ENCODE data around the gene PRRT1. TPM values are rescaled to one million over a fixed set of nuclear protein-coding genes. Genes with fewer than 3 reads are reported as not detected.
"Not testable (repeated sequence)": the region's sequence is repeated elsewhere in the genome, so short reads cannot be mapped to it uniquely, and the experiment has no call there.

The PRRT1 gene
- not detected in 2 replicates for total RNA-seq (2014; rRNA removed; shearing (Covaris generic))

- no peak for DNase-seq (ENCODE audit: low read depth)
Measured at GRCh38 chr6:32151863-32152768, at the start of gene PRRT1. TSS of gene PRRT1 (minus strand) at chr6:32151939. CDS start at chr6:32151827, 112 bp downstream.

GRCh38 chr6:32200711-32201475 lies 49.2 kb upstream of the PRRT1 start:
- no peak for DNase-seq (ENCODE audit: low read depth)

- no peak for DNase-seq (ENCODE audit: low read depth)
Measured at GRCh38 chr6:32198866-32199265, 47.1 kb upstream of the PRRT1 start.

- no peak for DNase-seq (ENCODE audit: low read depth)
Measured at GRCh38 chr6:32198345-32198696, 46.6 kb upstream of the PRRT1 start.

- DNase-seq (ENCODE audit: low read depth): no peak
Measured at GRCh38 chr6:32196682-32197616, 45.2 kb upstream of the PRRT1 start.

GRCh38 chr6:32195902-32196681 lies 44.4 kb upstream of the PRRT1 start:
- peak; percentile 96 for DNase-seq (ENCODE audit: low read depth)

GRCh38 chr6:32195652-32195901 lies 43.8 kb upstream of the PRRT1 start:
- peak; percentile 100 for DNase-seq (ENCODE audit: low read depth)

GRCh38 chr6:32194825-32195651 lies 43.3 kb upstream of the PRRT1 start:
- peak; percentile 50 for DNase-seq (ENCODE audit: low read depth)

GRCh38 chr6:32194388-32194787 lies 42.6 kb upstream of the PRRT1 start:
- DNase-seq (ENCODE audit: low read depth): no peak

- not testable (repeated sequence) for DNase-seq (ENCODE audit: low read depth)
Measured at GRCh38 chr6:32193096-32193495, 41.4 kb upstream of the PRRT1 start.

- peak; percentile 60 for DNase-seq (ENCODE audit: low read depth)
Measured at GRCh38 chr6:32192608-32193039, 40.9 kb upstream of the PRRT1 start, which contains the start of gene GPSM3. TSS of gene GPSM3 (minus strand) at chr6:32192643. CDS start at chr6:32192513, 130 bp downstream.

GRCh38 chr6:32191696-32192607 lies 40.2 kb upstream of the PRRT1 start:
- no peak for DNase-seq (ENCODE audit: low read depth)

- no peak for DNase-seq (ENCODE audit: low read depth)
Measured at GRCh38 chr6:32190911-32191677, 39.4 kb upstream of the PRRT1 start.

GRCh38 chr6:32190054-32190851 lies 38.5 kb upstream of the PRRT1 start, which contains the start of gene PBX2:
TSS of gene PBX2 (minus strand) at chr6:32190202. CDS start at chr6:32189915, 287 bp downstream.
- peak; percentile 95 for DNase-seq (ENCODE audit: low read depth)

GRCh38 chr6:32189742-32190053 lies 38.0 kb upstream of the PRRT1 start:
- DNase-seq (ENCODE audit: low read depth): no peak

- no peak for DNase-seq (ENCODE audit: low read depth)
Measured at GRCh38 chr6:32189069-32189741, 37.5 kb upstream of the PRRT1 start.

All from Daoy (cell line).